SK-N-SH (cell line): Measurements from ENCODE around the gene LBR. TPM values are rescaled to one million over a fixed set of nuclear protein-coding genes. Genes with fewer than 3 reads are reported as not detected.

Experiments
- CTCF ChIA-PET: fragments of 300-600, 350-600 bp; formaldehyde crosslinking; extraction: SDS; loops from one replicate; lab custom pipeline; 2021; lab: Yijun Ruan, JAX
- POLR2A ChIA-PET: fragments of 350-600 bp; sonication (Branson Sonifier 250); formaldehyde crosslinking; extraction: SDS; loops from one replicate; lab custom pipeline; 2020; ENCODE audit warnings: antibody characterized with exemption, inconsistent platforms; lab: Yijun Ruan, JAX
- DNase-seq: peaks from one replicate; pipeline ENCODE4 v3.0.0; 2012
- H2AFZ ChIP-seq: fragments of 200-600 bp; sonication (generic); 2 replicates; pipeline ENCODE4 v1.8.1; 2016; ENCODE audit warnings: antibody characterized with exemption, mild to moderate bottlenecking, low read depth
- H3F3A ChIP-seq: fragments of 200-600 bp; sonication (generic); replicated peaks from 2 replicates; pipeline ENCODE3; 2016; ENCODE audit warnings: antibody characterized with exemption, mild to moderate bottlenecking; ENCODE audit not compliant: insufficient read depth
- H3K27ac ChIP-seq, 2 experiments: fragments of 200-500 bp in 1 of 2; fragments of 200-600 bp in 1 of 2; sonication (Bioruptor generic) in 1 of 2; sonication (generic), shearing (Covaris generic) in 1 of 2; 2 replicates each; pipeline versions ENCODE4 v1.5.1 to v1.6.1; 2014 to 2016; ENCODE audit warnings: low read depth in 2 of 2, inconsistent platforms in 1 of 2, low read length in 1 of 2, mild to moderate bottlenecking in 1 of 2, mixed read lengths in 1 of 2
- H3K27me3 ChIP-seq: fragments of 200-600 bp; sonication (generic), shearing (Covaris generic); 2 replicates; pipeline ENCODE4 v1.6.1; 2016; ENCODE audit warnings: mixed run types; ENCODE audit not compliant: insufficient read depth
- H3K36me3 ChIP-seq, 2 experiments: fragments of 200-500 bp in 1 of 2; fragments of 200-600 bp in 1 of 2; sonication (Bioruptor generic) in 1 of 2; sonication (generic) in 1 of 2; replicated peaks in 1 of 2; 2 replicates each; pipeline versions ENCODE3 to v1.5.1; 2014 to 2016; ENCODE audit warnings: low read length in 1 of 2, mild to moderate bottlenecking in 1 of 2; ENCODE audit not compliant: insufficient read depth in 2 of 2, control insufficient read depth in 1 of 2
- H3K4me1 ChIP-seq, 2 experiments: fragments of 200-500 bp in 1 of 2; fragments of 200-600 bp in 1 of 2; sonication (Bioruptor generic) in 1 of 2; sonication (generic), shearing (Covaris generic) in 1 of 2; 2 replicates each; pipeline versions ENCODE4 v1.5.1 to v1.6.1; 2014 to 2016; ENCODE audit warnings: low read depth in 1 of 2, low read length in 1 of 2, mixed run types in 1 of 2; ENCODE audit not compliant: insufficient read depth in 2 of 2, control insufficient read depth in 1 of 2
- H3K4me2 ChIP-seq: fragments of 200-600 bp; sonication (generic), shearing (Covaris generic); 2 replicates; pipeline ENCODE4 v1.6.1; 2017; ENCODE audit warnings: mixed run types
- H3K4me3 ChIP-seq, 2 experiments: fragments of 200-500 bp in 1 of 2; fragments of 200-600 bp in 1 of 2; sonication (Bioruptor generic) in 1 of 2; sonication (generic), shearing (Covaris generic) in 1 of 2; 2 replicates each; pipeline versions ENCODE4 v1.5.1 to v1.8.1; 2014 to 2016; ENCODE audit warnings: low read depth in 2 of 2, inconsistent platforms in 1 of 2, low read length in 1 of 2, mild to moderate bottlenecking in 1 of 2, mixed read lengths in 1 of 2, moderate library complexity in 1 of 2
- H3K79me2 ChIP-seq: fragments of 200-600 bp; sonication (generic); 2 replicates; pipeline ENCODE4 v1.8.1; 2017; ENCODE audit warnings: mild to moderate bottlenecking; ENCODE audit not compliant: insufficient read depth
- H3K9ac ChIP-seq: fragments of 200-600 bp; sonication (generic); 2 replicates; pipeline ENCODE4 v1.6.1; 2017; ENCODE audit warnings: mixed run types
- H3K9me2 ChIP-seq: fragments of 200-600 bp; sonication (generic); 2 replicates; pipeline ENCODE4 v1.6.1; 2017; ENCODE audit warnings: mixed run types
- H3K9me3 ChIP-seq: fragments of 200-600 bp; sonication (generic); 2 replicates; pipeline ENCODE4 v1.6.1; 2017; ENCODE audit warnings: mixed run types, mild to moderate bottlenecking, moderate library complexity
- H4K20me1 ChIP-seq: fragments of 200-600 bp; sonication (generic); 2 replicates; pipeline ENCODE4 v1.6.1; 2017; ENCODE audit warnings: mild to moderate bottlenecking, mixed run types; ENCODE audit not compliant: insufficient read depth
- CHD2 ChIP-seq: fragments of 150-350 bp; IDR thresholded peaks from 2 replicates; pipeline ENCODE4 v1.6.1; 2018; ENCODE audit warnings: low read length; ENCODE audit not compliant: partially characterized antibody
- ELF1 ChIP-seq: IDR thresholded peaks from 2 replicates; pipeline ENCODE4 v1.4.0; 2012
- EP300 ChIP-seq, 2 experiments: IDR thresholded peaks; 2 replicates each; pipeline versions ENCODE4 v1.4.0 to v1.6.1; 2012; ENCODE audit warnings: borderline replicate concordance in 1 of 2, low read depth in 1 of 2, low read length in 1 of 2
- EZH2phosphoT487 ChIP-seq: fragments of 200-600 bp; sonication (generic); IDR thresholded peaks from 2 replicates; pipeline ENCODE4 v1.6.1; 2017; ENCODE audit warnings: low read depth, mixed run types, mild to moderate bottlenecking, antibody characterized with exemption, moderate library complexity, borderline replicate concordance
- FOXJ3 ChIP-seq: sonication (generic); formaldehyde crosslinking; IDR thresholded peaks from 2 replicates; pipeline ENCODE4 v1.5.1; 2020; ENCODE audit warnings: mild to moderate bottlenecking, missing genetic modification reagents
- FOXM1 ChIP-seq: IDR thresholded peaks from 2 replicates; pipeline ENCODE4 v1.4.0; 2012; ENCODE audit warnings: low read depth, mild to moderate bottlenecking
- GATA2 ChIP-seq: sonication (generic); formaldehyde crosslinking; IDR thresholded peaks from 2 replicates; pipeline ENCODE4 v1.5.0; 2020; ENCODE audit warnings: mild to moderate bottlenecking, missing genetic modification reagents
- JUND ChIP-seq: IDR thresholded peaks from 2 replicates; pipeline ENCODE4 v1.4.0; 2012
- MEF2A ChIP-seq: IDR thresholded peaks from 2 replicates; pipeline ENCODE4 v1.4.0; 2012; ENCODE audit warnings: low read depth, borderline replicate concordance
- MXI1 ChIP-seq: IDR thresholded peaks from 2 replicates; pipeline ENCODE4 v1.6.1; 2012; ENCODE audit warnings: mild to moderate bottlenecking, low read depth, low read length, improper control_type of control experiment
- PBX3 ChIP-seq: IDR thresholded peaks from 2 replicates; pipeline ENCODE4; 2012
- POLR2AphosphoS5 ChIP-seq: IDR thresholded peaks from 2 replicates; pipeline ENCODE4 v1.6.1; 2012; ENCODE audit warnings: low read depth, low read length
- RCOR1 ChIP-seq: fragments of 150-350 bp; IDR thresholded peaks from 2 replicates; pipeline ENCODE4 v1.6.1; 2017; ENCODE audit warnings: antibody characterized with exemption, low read length
- SMC3 ChIP-seq: IDR thresholded peaks from 2 replicates; pipeline ENCODE4 v1.6.1; 2012; ENCODE audit warnings: low read depth, low read length, improper control_type of control experiment
- TAF1 ChIP-seq: IDR thresholded peaks from 2 replicates; pipeline ENCODE4 v1.6.1; 2012; ENCODE audit warnings: low read depth, mild to moderate bottlenecking, low read length, moderate library complexity, borderline replicate concordance
- TEAD4 ChIP-seq: IDR thresholded peaks from 2 replicates; pipeline ENCODE4 v1.4.0; 2012; ENCODE audit warnings: mild to moderate bottlenecking, borderline replicate concordance; ENCODE audit not compliant: insufficient read depth
- USF2 ChIP-seq: fragments of 150-350 bp; IDR thresholded peaks from 2 replicates; pipeline ENCODE4 v1.6.1; 2017; ENCODE audit warnings: antibody characterized with exemption, low read length, low read depth, borderline replicate concordance
- YY1 ChIP-seq: IDR thresholded peaks from 2 replicates; pipeline ENCODE4 v1.4.0; 2012; ENCODE audit warnings: low read depth, mild to moderate bottlenecking
- WGBS: methylation state at CpG from one replicate; pipeline ENCODE4 v1.1.6; 2017; ENCODE audit warnings: low lambda C conversion rate; 5-methylcytosine and 5-hydroxymethylcytosine counted together
- polyA plus RNA-seq, 3 experiments: library from polyadenylated mRNA; depleted of rRNA; stranded (reverse); fragments of >200 nt; gene quantifications; 2 replicates each; pipeline ENCODE4 v1.2.3, GENCODE V29; 2012
- TF ChIP-seq, protein P1 (sequence below): IDR thresholded peaks from 2 replicates; pipeline ENCODE4 v1.4.0; 2012; ENCODE audit warnings: low read depth

The LBR gene
- polyA plus RNA-seq, 1 of the 3 experiments (the other 2 are of a cell fraction), result 10.6 TPM

- H3K4me3 ChIP-seq, result no peak overlapping the region
- H3K79me2 ChIP-seq, result no peaks in the 10 kb centered on the region
- H3K9me2 ChIP-seq, result no peaks in the 10 kb centered on the region
- no peak overlapping the region for H3K9ac ChIP-seq
- no peak overlapping the region for H3K4me2 ChIP-seq
- no peak for TF ChIP-seq MEF2A
- no peak for TF ChIP-seq ELF1
- H3K27ac ChIP-seq, result no peak overlapping the region
- no peaks in the 10 kb centered on the region for H3K9me3 ChIP-seq
- H3F3A ChIP-seq, result no peaks in the 10 kb centered on the region
- DNase-seq, result no peak
- no peaks in the 10 kb centered on the region for H3K4me1 ChIP-seq
- no peak overlapping the region for H2AFZ ChIP-seq
- H4K20me1 ChIP-seq, result no peaks in the 10 kb centered on the region
- ChIA-PET CTCF (no interaction called here), POLR2A (no interaction called here)
- H3K36me3 ChIP-seq, result no peaks in the 10 kb centered on the region
- H3K27me3 ChIP-seq, result no peaks in the 10 kb centered on the region
These were observed 61.8 kb downstream of the LBR start for GRCh38 chr1:225366018-225366417.

- Histone ChIP-seq H3K4me2 (no peak overlapping the region), H3K9me2 (no peaks in the 10 kb centered on the region)
- DNase-seq, result no peak
- TF ChIP-seq YY1 (no peak), MEF2A (no peak), TAF1 (no peak), POLR2AphosphoS5 (no peak), EZH2phosphoT487 (no peak), FOXM1 (no peak), GATA2 (CRISPR knock-in tag) (no peak), RCOR1 (no peak), EP300 (IDR thresholded peaks at IDR 0.05; ENCODE audit: borderline replicate concordance in 1 of 2, low read depth in 1 of 2, low read length in 1 of 2) (no peak), MXI1 (no peak), PBX3 (no peak), FOXJ3 (CRISPR knock-in tag) (no peak), TEAD4 (no peak), USF2 (no peak), JUND (no peak), CHD2 (no peak), SMC3 (no peak)
- TF ChIP-seq, protein P1, sequence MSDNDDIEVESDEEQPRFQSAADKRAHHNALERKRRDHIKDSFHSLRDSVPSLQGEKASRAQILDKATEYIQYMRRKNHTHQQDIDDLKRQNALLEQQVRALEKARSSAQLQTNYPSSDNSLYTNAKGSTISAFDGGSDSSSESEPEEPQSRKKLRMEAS, result no peak
- TF ChIP-seq, all 33 proteins: peak for 0
- POLR2A ChIA-PET, result no interaction called here
- WGBS, result 79% methylated on average over 6 of the region's 6 CpGs
- H3K27ac ChIP-seq, result no peak overlapping the region
- CTCF ChIA-PET, result interaction anchor here (0.8 to 1.1 kb wide), 3 partner anchors 17 to 46 kb away, joined by 3 read pairs; no protein-coding TSS in a partner anchor
- H4K20me1 ChIP-seq, result no peaks in the 10 kb centered on the region
- no peaks in the 10 kb centered on the region for H3K36me3 ChIP-seq
- H3K4me3 ChIP-seq, result no peak overlapping the region
- H2AFZ ChIP-seq, result no peak overlapping the region
- no peaks in the 10 kb centered on the region for H3K9me3 ChIP-seq
- no peaks in the 10 kb centered on the region for H3K4me1 ChIP-seq
- no peaks in the 10 kb centered on the region for H3F3A ChIP-seq
- no peak overlapping the region for H3K9ac ChIP-seq
- no peaks in the 10 kb centered on the region for H3K27me3 ChIP-seq
- H3K79me2 ChIP-seq, result no peaks in the 10 kb centered on the region
These were observed 63.4 kb downstream of the LBR start for GRCh38 chr1:225364439-225364838.
